GM19395 (cell line): ENCODE data around the gene ETNK1.
"Not testable (repeated sequence)": the region's sequence is repeated elsewhere in the genome, so short reads cannot be mapped to it uniquely, and the experiment has no call there.

Experiments used
- ATAC-seq: cut with Tn5 transposase; IDR thresholded peaks from one replicate; pipeline ENCODE4 v1.9.1; 2021; ENCODE audit warnings: mild to moderate bottlenecking, moderate library complexity; ENCODE audit not compliant: unreplicated experiment

Gene ETNK1

DNA sequence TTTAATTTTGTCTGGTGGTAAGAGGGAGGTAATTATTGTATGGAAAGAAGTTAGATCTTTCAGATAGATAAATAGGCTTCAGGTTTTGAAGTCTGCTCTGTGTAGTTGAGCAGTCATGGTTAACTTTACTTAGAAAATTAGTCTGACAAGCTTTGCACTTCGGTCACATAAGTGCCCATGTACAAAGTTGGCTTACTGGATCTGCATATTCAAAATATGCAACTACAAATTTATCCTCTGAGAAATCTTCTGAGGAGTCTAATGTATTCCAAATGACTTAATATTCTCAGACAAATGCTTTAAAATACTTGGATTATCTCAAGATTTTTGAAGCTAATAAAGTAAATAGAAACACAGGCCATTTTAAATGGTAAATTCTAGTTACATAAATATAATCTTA, 61.2 kb downstream of the ETNK1 start:
- ATAC-seq = no peak

DNA sequence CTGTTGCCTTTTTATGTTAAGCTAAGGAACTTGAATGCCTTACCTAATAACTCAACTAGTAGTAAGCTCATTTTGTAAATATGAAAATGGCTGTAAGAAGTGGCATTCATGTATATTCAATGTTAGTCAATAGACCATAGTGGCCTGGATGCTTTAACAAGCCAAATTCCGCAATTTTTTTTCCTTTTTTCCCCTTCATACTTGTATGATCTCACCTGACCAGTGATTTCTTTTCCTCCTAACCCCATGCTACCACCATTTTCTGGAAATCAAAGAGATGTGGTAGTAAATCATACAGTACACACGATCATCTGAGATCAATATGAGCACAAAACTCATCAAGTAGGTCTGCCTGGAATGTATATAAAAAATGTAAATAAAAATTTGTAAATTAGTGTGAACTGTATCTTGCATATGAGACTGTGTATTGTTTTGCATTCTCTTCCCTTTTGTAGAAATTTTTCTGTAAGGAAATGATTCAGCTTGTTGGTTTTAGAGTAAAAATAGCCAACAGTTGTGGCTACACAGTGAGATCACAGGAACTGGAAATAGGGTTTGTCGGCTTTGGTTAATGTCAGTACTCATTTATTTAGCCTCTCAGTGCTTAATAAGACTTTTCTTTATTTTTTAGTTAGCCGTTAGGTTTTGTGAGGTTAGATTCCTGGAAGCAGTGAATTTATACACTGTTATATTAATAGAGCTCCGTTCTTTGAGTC, 62.5 kb downstream of the ETNK1 start:
- peak; percentile 71 for ATAC-seq

DNA sequence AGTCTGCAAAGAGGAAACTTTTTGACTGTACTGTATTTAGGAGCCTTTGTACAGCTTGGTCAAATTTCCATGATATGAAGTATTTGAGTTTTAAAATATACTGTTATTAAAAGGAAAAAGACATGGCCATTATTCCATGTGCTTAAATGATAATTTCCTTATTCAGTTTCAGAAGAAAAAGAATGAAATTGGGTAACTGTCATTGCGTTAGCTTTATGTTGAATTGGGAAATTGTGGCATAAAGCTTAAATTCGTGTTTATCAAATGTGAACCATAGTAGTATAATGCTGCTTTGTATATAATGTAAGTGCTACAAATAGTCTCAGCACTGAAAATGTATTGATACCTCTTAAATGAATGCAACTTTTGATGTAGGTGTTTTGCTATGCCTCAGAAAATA, 64.9 kb downstream of the ETNK1 start:
- ATAC-seq = no peak

DNA sequence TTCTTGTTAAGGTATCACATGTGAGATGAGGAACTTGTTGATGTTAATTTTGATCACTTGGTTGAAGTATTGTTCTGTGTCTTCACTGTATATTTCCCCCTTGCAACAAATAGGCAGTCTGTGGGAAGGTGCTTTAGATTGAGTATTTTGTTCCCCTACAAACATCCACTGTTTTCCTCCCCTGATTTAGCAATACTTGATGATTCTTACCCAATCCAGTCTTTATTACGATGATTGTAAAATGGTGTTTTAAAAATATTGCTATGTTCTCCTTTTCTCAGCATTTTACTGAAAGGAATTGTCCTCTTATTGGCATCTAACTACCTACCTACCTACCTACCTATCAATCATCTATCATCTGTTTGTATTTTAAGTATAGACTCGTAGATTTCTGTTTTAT, 66.3 kb downstream of the ETNK1 start:
- ATAC-seq = no peak

DNA sequence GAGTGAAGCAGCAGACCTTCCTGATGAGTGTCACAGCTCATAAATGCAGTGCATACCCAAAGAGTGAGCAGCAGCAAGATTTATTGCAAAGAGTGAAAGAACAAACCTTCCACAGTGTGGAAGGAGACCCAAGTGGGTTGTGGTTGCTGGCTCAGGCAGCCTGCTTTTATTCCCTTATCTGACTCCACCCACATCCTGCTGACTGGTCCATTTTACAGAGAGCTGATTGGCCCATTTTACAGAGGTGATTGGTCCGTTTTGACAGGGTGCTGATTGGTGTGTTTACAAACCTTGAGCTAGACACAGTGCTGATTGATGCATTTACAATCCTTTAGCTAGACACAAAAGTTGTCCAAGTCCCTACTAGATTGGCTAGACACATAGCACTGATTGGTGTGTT, 67.5 kb downstream of the ETNK1 start:
- not testable (repeated sequence) for ATAC-seq

DNA sequence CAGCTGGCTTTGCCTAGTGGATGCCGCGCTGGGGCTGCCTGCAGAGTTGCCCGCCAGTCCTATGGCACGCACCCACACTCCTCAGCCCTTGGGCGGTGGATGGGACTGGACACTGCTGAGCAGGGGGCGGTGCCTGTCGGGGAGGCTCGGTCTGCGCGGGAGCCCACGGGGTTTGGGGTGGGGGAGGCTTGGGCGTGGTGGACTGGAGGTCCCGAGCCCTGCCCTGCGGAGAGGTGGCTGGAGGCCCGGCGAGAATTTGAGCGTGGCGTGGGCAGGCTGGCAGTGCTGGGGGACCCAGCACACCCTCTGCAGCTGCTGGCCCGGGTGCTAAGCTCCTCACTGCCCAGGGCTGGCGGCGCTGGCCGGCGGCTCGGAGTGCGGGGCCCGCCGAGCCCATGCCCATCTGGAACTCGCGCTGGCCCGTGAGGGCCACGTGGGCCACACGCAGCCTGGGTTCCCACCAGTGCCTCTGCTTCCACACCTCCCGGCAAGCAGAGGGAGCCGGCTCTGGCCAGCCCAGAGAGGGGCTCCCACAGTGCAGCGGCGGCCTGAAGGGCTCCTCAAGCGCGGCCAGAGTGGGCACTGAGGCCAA, 68.1 kb downstream of the ETNK1 start:
- ATAC-seq = no peak

DNA sequence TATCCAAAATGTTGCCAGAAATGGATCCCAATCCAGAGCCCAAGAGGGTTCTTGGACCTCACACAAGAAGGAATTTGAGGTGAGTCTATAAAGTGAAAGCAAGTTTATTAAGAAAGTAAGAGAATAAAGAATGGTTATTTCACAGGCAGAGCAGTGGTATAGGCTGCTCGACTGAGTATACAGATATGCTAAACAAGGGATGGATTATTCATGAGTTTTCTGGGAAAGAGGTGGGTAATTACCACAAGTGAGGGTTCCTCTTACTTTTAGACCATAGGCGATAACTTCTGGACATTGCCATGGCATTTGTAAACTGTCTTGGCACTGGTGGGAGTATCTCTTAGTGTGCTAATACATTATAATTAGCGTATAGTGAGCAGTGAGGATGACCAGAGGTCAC, 73.6 kb downstream of the ETNK1 start:
- ATAC-seq = no peak

DNA sequence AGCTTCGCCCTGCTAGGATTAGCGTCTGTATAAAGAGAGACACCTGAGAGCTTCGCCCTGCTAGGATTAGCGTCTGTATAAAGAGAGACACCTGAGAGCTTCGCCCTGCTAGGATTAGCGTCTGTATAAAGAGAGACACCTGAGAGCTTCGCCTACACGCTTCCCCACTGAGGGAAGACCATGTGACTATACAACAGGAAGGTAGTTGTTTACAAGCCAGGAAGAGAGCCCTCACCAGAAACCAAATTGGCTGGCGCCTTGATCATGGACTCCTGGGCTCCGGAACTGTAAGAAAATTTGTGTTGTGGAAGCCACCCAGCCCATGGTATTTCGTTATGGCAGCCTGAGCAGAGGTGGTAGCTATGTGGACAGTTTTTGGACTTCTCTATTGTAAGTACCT, 74.7 kb downstream of the ETNK1 start:
- ATAC-seq = not testable (repeated sequence)

DNA sequence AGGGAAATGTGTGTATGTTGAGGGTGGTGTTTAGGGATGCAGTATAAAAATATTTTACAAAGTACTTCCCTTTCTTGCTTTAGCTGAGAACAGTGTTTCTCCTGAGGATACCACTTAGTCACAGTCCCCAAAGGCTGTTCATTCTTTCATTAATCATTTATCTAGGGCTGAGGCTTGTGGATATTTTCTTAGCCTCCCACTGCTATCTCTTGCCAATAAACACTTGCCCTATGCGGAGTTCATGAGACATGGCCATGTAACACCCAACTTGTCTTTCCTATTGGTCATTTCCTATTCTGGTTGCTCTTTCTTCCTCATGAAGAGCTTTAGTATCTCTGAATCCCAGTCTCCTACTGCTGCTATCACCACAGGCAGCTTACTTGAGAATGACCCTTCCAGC, 75.1 kb downstream of the ETNK1 start:
- no peak for ATAC-seq

DNA sequence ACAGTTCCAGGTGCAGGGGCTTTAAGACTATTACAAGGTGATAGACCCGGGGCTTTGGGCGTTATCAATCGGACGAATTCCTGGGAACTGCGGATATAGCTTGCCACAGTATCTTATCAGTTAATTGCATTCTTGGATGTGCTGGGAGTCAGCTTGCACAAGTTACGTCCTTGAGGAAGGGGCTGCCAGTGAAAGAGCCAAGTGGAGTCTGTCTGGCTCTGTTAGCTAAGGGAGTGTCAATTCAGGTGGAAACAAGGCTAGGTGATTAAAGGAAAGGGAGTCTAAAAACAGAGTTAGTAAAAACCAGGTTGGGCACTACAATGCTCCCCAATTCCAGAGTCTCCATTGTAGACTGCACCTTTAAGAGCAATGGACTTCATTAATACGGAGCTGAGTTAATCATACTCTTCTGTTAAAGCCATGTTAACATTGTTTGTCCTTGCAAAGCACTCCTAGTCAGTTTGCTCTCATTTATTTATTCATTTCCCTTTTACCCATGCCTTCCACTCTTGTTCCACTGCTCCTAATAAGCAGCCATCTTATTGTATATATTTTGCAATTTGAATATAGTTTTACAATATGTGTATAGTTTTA, 76.3 kb downstream of the ETNK1 start:
- ATAC-seq = not testable (repeated sequence)

DNA sequence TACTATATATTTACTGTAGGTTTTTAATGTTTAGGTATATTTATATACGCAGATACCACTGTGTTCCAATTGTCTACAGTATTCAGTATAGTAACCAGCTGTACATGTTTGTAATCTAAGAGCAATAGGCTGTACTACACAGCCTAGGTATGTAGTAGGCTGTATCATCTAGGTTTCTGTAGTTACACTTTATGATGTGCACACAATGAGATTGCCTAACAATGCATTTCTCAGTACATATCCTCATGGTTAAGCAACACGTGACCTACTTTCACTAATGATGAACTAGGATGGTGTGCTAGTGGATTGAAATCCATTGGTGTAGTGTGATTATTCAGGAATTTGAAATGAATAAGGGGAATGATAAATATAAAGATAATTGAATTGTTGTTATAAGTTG, 77.7 kb downstream of the ETNK1 start:
- ATAC-seq = no peak

DNA sequence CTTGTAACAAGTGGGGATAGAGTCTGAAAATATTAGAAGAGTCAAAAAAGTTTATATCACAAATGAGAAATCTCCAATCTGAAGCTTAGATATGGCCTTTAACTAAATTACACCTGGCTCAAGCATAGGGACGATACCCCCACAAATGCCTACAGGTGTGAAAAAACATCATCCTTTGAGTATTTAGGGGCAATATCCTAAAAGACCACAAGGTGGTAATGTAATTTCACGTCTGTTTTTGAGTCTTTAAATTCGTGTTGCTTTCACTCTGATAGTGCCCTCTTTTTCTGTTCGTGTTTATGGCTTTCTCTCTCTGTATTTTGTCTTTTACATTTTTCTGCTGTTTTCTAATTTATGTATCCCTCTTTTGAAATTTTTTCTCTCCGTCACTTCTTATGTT, 84.3 kb downstream of the ETNK1 start:
- ATAC-seq = peak; percentile 74

DNA sequence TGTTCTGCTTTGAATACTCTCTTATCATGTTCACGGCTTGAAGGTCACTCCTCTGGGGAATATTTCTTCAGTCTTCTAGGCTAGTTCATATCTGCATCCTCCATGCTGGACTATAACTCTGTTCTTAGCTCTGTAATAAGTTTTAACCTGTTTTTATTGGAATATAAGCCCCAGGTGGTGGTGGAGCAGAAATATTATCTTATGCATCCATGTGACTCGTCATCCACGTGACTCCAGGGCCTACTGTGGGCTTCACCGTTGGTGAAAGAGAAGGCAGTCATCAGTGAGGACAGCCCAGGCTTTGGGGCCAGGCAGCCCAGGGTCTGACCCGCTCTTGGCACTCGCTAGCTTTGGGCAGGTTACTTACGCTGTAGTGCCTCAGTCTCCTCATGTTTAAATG, 87.1 kb downstream of the ETNK1 start:
- ATAC-seq = no peak

DNA sequence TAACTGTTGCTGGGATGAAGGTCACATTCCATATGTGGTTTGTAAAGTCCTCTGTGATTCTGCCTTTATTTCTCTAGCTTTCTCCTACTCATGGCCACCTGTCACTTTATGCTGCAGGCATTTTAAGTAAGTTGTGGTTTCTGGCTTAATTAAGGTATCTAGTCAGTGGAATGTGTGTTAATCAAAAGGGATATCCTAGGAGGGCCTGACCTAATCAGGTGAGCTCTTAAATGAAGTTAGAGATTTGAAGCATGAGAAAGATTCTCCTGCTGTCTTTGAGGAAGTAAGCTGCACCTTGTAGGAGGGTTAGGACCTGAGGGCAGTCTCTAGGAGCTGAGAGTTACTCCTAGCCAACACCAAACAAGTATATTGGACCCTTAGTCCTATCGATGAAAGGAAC, 90.3 kb downstream of the ETNK1 start:
- no peak for ATAC-seq

DNA sequence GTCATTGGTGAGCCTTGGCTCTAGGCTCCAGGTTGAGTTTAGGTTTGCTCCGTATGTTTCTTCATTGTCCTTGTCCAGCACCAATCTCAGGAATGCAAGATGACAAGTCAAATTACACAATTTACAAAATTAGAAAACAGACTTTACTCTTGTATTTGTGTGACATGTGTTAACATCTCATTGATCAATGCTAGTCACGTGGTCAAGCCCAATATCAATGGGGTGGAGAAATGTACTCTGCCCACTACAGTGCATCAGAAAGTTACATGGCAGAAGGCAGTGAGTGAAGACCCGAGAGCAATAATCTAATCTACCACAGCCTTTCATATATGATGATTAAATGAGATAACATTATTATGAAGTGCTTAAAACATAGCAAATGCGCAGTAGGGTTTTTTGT, 94.8 kb downstream of the ETNK1 start:
- ATAC-seq = no peak

DNA sequence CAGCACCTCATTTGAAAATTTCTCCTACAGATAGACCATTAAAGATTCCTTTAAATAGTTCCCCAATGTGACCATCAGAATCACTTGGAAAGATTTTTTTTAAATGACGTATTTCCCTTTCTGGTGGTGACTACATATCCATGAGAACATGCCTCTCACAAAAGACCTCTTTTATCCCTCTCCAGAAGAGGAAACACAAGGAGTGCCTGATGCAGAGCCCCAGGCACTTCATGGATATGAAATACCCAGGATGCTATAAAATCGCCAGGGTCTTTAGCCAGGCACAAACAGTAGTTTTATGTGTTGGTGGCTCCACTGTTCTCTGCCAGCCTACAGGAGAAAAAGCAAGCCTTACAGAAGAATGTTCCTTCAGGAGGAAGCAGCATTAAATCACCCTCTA, 97.1 kb downstream of the ETNK1 start:
- no peak for ATAC-seq

DNA sequence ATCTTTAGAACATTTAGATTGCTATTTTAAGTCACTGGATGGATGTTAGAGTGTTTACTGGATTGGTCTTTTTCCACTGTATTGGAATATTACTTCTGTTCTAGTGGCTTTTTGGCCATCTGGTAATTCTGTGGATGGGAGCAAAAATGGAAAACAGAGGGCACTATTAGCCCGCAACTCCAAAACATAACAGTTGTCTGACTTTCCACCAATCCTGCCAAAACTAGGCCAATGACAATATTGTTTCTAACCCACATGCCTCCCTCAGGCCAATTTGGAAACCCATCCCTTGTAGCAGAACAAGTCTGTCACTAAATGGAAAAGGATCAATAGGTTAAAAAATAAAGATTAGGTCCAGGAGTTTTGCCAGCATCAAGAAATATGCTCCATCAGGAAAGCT, 97.8 kb downstream of the ETNK1 start:
- no peak for ATAC-seq

DNA sequence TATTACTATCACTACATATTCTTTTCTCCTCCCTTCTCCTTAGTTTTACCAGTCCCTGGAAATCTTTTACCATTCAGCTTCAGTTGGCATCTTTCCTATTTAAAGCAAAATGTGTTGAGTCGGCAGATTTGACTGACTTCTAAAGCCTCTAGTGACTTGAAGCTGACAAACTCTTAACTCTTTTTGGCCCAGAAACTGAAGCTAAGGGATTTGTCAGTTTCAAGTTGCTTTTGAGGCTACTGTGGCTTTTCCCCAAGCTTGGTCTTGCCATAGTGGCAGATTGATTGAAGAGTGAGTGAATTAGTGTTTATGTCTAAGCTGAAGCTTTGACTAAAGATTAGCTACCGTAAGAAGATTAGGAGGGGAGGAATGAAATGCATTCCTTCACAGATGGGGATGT, 104.0 kb downstream of the ETNK1 start:
- no peak for ATAC-seq

DNA sequence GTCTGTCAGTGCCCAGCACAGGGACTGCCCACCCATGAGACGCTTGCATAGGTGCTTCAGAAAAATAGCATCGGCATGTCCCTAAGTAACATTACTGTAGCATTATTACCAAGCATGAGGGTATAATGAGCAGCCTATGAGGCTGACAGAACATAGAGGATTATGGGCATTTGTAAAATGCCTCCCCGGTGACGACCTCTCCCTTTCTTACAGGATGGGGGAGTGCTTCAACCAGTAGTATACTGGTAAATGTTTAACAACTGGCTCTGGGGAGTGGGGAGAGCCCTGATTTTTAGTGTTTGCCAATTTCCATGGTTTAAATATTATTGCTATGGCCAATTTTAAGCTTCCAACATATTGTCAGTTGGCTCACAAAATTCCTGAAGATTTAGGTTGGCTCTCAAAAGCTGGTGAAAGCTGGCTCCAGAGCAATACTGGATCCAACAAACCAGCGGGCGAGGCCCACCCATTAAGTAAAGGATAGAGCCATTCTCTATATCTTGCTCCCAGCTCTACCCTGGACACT, 104.5 kb downstream of the ETNK1 start:
- no peak for ATAC-seq

DNA sequence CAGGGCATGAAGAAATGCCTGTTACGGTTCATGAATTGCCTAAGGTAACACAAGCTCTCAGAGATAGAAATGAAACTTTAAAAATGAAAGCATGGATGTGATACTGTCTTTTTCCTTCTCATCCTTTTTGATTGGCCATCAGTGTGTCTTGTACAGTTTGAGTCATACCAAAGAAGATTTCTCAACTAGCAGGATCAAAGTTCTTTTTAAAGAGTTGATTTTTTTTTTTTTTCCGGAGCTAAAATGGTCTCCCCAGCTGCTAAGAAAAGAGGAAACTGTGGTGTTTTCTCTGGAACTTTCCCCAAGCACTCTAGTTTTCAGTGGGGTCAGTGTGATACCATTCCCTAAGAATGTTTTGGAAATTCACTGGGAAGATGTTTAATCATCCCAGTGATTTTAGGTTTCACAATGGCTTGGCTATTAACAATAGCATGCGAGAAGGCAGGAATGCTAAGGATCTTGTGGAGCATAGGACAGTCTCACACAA, 105.0 kb downstream of the ETNK1 start:
- ATAC-seq = no peak

DNA sequence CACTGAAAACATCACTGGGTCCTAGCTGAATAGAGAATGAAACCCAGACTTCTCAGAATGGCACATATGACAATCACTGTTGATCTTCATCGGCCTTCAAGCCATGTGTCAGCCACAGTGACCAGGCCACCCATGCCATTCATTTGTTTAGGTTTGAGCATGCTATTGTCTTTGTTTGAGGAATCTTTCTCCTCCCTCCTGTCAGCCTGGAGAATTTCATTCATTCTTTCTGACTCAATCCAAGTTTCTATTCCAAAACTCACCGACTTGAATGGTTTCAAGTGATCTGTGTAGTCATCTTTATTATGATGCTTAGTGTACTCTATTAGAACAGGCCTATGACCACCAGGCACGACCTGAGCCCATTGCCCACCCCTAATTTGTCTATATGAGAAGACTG, 106.3 kb downstream of the ETNK1 start:
- ATAC-seq = no peak

DNA sequence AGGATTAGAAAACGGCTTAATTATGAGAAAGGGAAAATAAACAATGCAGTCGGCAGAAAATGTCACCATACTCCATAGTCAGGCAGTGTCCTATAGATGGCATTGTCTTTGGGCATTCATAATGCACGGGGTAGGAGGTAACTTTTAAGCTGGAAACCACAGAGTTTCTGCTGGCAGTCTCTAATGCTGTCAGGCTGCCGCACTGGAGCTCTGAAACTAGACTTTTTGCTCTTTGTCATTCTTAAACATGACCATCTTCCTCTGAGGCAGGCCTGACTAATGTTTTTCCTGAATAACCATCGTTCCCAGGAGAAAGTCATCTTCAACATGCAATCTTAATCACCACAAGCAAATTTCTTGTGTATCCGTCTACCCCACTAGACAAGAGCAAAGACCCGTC, 108.8 kb downstream of the ETNK1 start:
- no peak for ATAC-seq
